ENCODE measurements around the gene TXNRD2.
A peak's percentile ranks its signal among the peaks of the same experiment; 100 is the strongest.

The TXNRD2 gene

DNA sequence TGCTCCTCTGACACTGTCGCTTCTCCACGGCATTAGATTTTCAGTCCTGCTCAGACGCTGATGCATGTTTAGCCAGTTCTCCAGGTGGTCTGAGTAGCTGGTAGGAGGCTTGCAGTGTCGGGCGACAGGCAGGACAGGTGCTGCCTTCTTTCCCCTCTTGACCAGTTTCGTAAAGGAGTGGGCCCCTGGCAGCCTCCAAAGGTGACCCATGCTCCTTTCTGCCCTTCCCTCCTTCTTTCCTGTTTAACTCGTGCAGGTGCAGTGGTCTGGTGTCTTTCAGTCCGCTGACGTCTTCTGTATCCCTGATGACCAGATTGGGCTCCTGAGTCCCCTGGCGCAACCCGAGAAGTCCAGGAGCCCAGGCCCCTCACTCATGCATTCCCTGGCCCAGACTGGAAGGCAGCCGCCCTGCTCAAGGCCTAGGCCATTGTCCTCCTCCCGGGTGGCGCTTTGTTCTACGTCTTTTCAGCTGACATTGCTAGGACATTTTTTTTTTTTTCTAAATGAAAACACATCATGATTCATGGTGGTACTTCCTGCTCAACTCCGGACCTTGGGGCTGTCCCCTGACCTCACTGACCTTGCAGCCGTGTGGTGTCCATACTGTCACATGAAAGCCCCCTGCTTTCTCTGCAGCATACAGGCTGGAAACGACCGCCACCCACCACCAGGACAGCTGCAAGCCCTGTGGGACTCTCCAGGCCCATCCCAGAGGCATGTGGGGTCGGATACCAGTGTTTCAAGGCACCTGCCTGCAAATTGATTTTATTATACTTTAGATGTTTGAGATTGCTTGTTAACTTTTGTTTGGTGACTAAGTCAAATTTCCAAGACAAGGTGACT lies 25.5 kb upstream of the TXNRD2 start:
- peak; percentile 80 for DNase-seq (ENCODE audit: low spot score)

- DNase-seq (ENCODE audit: low spot score) = no peak
Measured at GRCh38 chr22:19965771-19966709, 24.4 kb upstream of the TXNRD2 start.

GRCh38 chr22:19964701-19965386 lies 23.2 kb upstream of the TXNRD2 start:
- no peak for DNase-seq (ENCODE audit: low spot score)

DNA sequence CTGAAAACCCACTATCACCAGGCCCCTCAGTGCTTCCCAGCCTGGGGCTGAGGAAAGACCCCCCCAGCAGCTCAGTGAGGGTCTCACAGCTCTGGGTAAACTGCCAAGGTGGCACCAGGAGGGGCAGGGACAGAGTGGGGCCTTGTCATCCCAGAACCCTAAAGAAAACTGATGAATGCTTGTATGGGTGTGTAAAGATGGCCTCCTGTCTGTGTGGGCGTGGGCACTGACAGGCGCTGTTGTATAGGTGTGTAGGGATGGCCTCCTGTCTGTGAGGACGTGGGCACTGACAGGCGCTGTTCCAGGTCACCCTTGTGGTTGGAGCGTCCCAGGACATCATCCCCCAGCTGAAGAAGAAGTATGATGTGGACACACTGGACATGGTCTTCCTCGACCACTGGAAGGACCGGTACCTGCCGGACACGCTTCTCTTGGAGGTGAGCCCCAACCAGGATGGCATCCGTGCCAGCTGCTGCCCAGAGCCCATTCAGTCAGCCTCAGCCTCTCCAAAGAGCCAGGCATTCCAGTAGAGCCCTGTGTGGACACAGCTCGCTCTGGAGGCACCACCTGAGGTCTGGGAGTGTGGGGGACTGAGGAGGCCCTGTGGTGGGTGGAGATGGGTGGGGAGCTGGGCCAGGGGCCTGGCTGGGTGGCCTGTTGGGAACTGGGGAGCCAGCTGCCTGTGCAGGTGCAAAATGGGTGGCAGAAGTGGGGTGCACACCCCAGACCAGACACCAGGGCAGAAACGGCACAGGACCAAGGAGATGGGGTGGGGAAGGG lies 22.4 kb upstream of the TXNRD2 start:
- DNase-seq (ENCODE audit: low spot score) = no peak

- peak; percentile 62 for DNase-seq (ENCODE audit: low spot score)
Measured at GRCh38 chr22:19962909-19963806, 21.5 kb upstream of the TXNRD2 start.

GRCh38 chr22:19962246-19962908 lies 20.8 kb upstream of the TXNRD2 start:
- no peak for DNase-seq (ENCODE audit: low spot score)

DNA sequence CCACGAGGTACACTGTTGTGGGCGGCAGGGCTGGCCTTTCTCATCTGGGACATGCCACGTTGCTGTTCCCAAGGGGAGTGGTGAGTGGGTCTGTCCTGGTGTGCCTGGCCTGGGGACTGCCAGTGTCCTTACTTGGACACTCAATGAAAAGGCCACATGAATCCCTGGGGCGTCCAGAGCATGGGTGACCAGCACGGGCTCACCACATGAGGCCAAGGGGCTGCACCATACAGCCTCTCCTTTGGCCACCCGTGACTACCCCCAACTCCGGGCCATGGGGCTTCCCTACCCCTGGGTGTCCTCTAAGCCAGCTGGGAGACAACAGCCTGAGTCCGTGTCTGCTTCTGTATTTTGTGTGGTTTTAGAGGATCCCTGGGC lies 20.2 kb upstream of the TXNRD2 start:
- no peak for DNase-seq (ENCODE audit: low spot score)

- no peak for DNase-seq (ENCODE audit: low spot score)
Measured at GRCh38 chr22:19961201-19961580, 19.6 kb upstream of the TXNRD2 start.

- no peak for DNase-seq (ENCODE audit: low spot score)
Measured at GRCh38 chr22:19960491-19961200, 19.0 kb upstream of the TXNRD2 start.

GRCh38 chr22:19959587-19960490 lies 18.2 kb upstream of the TXNRD2 start:
- DNase-seq (ENCODE audit: low spot score) = no peak

DNA sequence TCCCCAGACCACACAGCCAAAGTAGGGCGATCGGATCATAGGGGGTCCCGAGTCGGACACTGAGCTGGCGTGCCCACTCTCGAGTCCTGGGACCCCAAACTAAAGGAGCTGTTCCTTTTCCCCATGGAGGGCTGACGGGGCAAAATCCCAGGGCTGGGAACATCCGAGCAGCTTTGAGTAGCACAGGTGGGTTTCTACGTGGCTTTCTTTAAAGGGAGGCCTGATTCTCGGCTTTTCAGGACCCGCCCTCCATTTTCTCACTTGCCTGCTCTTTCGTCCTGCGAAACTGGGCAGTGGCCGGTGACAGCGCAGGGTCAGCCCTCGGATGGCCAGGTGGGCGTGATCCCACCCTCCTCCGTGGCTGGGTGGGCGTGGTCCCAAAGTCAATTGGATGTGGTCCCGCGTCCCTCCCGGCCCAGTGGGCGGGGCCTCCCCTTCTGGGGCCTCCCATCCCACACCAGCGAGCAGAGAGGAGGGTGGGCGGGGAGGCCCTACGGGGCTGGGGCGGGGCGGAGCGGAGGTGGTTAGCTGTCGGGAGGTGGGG lies 17.5 kb upstream of the TXNRD2 start:
- no peak for DNase-seq (ENCODE audit: low spot score)

- DNase-seq (ENCODE audit: low spot score) = no peak
Measured at GRCh38 chr22:19958083-19959042, 16.7 kb upstream of the TXNRD2 start.

GRCh38 chr22:19957445-19957844 lies 15.8 kb upstream of the TXNRD2 start:
- DNase-seq (ENCODE audit: low spot score) = no peak

DNA sequence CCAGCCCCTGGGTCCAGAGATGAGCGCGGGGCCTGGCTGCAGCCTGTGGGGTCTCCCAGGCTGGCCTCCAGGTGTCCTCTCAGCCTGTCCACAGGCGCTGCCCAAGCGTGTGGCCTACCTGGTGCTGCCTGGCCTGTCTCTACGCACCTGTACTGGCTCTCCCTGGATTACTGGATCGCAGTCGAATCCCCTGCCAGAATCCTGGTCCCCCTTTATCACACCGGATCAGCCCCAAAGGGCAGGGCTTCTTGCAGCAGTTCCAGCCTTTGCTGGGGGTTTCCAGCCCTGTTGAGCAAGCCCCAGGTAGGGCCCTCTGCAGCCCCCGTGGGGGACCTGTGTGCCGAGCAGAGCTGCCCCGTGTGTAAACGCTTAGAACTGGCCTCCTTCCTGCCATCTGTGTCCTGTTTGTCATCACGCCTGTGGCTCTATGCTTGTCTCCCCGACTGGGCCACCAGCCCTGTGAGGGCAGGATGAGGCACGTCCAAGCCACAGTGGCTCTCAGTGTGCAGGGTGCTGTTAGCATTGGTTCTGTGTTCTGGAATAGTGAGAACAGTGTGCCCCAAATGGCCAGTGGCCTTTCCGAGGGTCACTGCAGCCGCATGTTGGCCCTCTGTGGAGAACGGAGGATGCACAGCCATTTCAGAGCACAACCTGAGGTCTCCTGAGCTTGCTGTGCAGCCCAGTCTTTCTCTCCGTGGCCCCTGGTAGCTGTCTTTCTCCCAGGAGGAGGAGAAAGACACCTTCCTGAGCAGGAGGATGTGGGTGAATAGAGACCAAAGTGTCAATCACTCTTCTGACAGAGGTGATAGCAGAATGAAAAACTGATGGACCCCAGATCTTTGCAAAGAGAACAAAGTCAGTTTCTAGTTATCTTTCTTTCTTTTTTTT lies 13.9 kb upstream of the TXNRD2 start:
- no peak for DNase-seq (ENCODE audit: low spot score)

DNA sequence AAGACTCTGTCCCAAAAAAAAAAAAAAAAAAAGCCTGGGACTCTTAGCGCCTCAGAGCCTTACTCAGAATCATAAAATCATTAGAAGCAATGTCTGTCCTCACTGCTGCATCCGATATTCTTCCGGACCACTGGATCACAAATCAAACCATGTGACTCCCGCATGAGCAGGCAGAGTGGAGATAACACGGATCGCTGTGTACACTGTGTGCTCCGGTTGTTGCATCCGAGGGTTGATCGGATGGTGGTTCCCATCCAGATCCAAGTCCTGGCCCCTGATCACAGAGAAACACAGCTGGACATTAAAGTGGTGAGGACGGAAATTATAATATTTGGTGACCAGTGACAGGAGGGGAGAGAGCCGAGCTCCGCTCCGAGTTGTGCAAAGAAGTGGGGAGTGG lies 9.7 kb upstream of the TXNRD2 start:
- no peak for DNase-seq (ENCODE audit: low spot score)
